HepG2 (cell line): ENCODE data around the gene THADA. TPM values are rescaled to one million over a fixed set of nuclear protein-coding genes. Genes with fewer than 3 reads are reported as not detected.

Source experiments
- ATF6 ChIP-seq: sonication (generic); formaldehyde crosslinking; conservative IDR thresholded peaks from 2 replicates; pipeline ENCODE4 v1.4.0; 2020; ENCODE audit warnings: missing genetic modification reagents
- ATRX ChIP-seq: sonication (generic); formaldehyde crosslinking; IDR thresholded peaks from 2 replicates; pipeline ENCODE4 v1.4.0; 2020; ENCODE audit warnings: missing genetic modification reagents, borderline replicate concordance
- CREB1 ChIP-seq, 2 experiments: fragments of 450-650 bp in 1 of 2; IDR thresholded peaks; 2 replicates each; pipeline ENCODE4 v1.6.1; 2016 to 2017; ENCODE audit warnings: control low read depth in 1 of 2, mild to moderate bottlenecking in 1 of 2, missing compliant biosample characterization in 1 of 2, missing genetic modification characterization in 1 of 2
- DBP ChIP-seq: sonication (generic); formaldehyde crosslinking; IDR thresholded peaks from 2 replicates; pipeline ENCODE4 v1.4.0; 2020; ENCODE audit warnings: missing genetic modification reagents; ENCODE audit errors: not compliant biosample characterization
- ELF4 ChIP-seq: sonication (generic); formaldehyde crosslinking; IDR thresholded peaks from 2 replicates; pipeline ENCODE4 v1.5.0; 2020; ENCODE audit warnings: missing genetic modification reagents, mild to moderate bottlenecking, moderate library complexity, borderline replicate concordance
- ERF ChIP-seq: IDR thresholded peaks from 2 replicates; pipeline ENCODE4 v1.6.1; 2018; ENCODE audit warnings: missing biosample characterization, missing genetic modification reagents
- KAT7 ChIP-seq: IDR thresholded peaks from 2 replicates; pipeline ENCODE4 v1.6.1; 2018; ENCODE audit warnings: borderline replicate concordance, missing compliant biosample characterization
- NCOA2 ChIP-seq: sonication (generic); formaldehyde crosslinking; IDR thresholded peaks from 2 replicates; pipeline ENCODE4 v1.8.0; 2022; ENCODE audit warnings: inconsistent platforms
- NR3C1 ChIP-seq: sonication (generic); formaldehyde crosslinking; IDR thresholded peaks from 2 replicates; pipeline ENCODE4 v1.4.0; 2020; ENCODE audit warnings: missing genetic modification reagents
- REXO4 ChIP-seq: sonication (generic); formaldehyde crosslinking; IDR thresholded peaks from 2 replicates; pipeline ENCODE4 v1.8.0; 2022; ENCODE audit warnings: missing genetic modification reagents, mild to moderate bottlenecking, borderline replicate concordance
- SMC3 ChIP-seq: IDR thresholded peaks from 2 replicates; pipeline ENCODE4 v1.6.1; 2011; ENCODE audit warnings: low read length, improper control_type of control experiment
- XRCC5 ChIP-seq: fragments of 200-400 bp; formaldehyde crosslinking; optimal IDR thresholded peaks from 2 replicates; pipeline ENCODE3; 2017; ENCODE audit warnings: mild to moderate bottlenecking, low read length
- ZFP36 ChIP-seq: fragments of 150-350 bp; IDR thresholded peaks from 2 replicates; pipeline ENCODE4 v1.6.1; 2018; ENCODE audit warnings: borderline replicate concordance, low read length, low read depth; ENCODE audit not compliant: partially characterized antibody
- ZNF460 ChIP-seq: sonication (generic); formaldehyde crosslinking; IDR thresholded peaks from 2 replicates; pipeline ENCODE4 v1.5.1; 2020; ENCODE audit warnings: missing genetic modification reagents, mild to moderate bottlenecking, borderline replicate concordance
- ZNF589 ChIP-seq: sonication (generic); formaldehyde crosslinking; conservative IDR thresholded peaks from 2 replicates; pipeline ENCODE4 v1.8.0; 2022; ENCODE audit warnings: mild to moderate bottlenecking, moderate library complexity, missing genetic modification reagents
- ZSCAN29 ChIP-seq: sonication (generic); formaldehyde crosslinking; conservative IDR thresholded peaks from 2 replicates; pipeline ENCODE4 v1.4.0; 2020; ENCODE audit warnings: mild to moderate bottlenecking, missing genetic modification reagents
- ZUFSP ChIP-seq: sonication (generic); formaldehyde crosslinking; IDR thresholded peaks from 2 replicates; pipeline ENCODE4 v1.9.0; 2021; ENCODE audit warnings: missing genetic modification reagents, mild to moderate bottlenecking, borderline replicate concordance
- polyA plus RNA-seq, 8 experiments: library from polyadenylated mRNA; depleted of rRNA in 3 of 8; stranded (reverse) in 7 of 8; unstranded in 1 of 8; fragments of >200 nt; fragmentation: Illumina TruSeq in 4 of 8; extraction: Trizol in 4 of 8; gene quantifications; 2 replicates each; pipeline versions ENCODE4 v1.2.1 to v1.2.3, GENCODE V29; 2011 to 2016; ENCODE audit warnings: low read depth in 4 of 8, missing spikeins in 1 of 8, mixed read lengths in 1 of 8; ENCODE audit not compliant: insufficient read depth in 1 of 8
- total RNA-seq, 5 experiments: library from RNA; depleted of rRNA; stranded (reverse); fragments of >200 nt; fragmentation: Illumina TruSeq; extraction: Trizol; gene quantifications; 2 replicates each; pipeline ENCODE4 v1.2.3, GENCODE V29; 2016; ENCODE audit warnings: low read depth in 1 of 5
- TF ChIP-seq, protein P1 (sequence below): IDR thresholded peaks from 2 replicates; pipeline ENCODE4 v1.6.1; 2018; ENCODE audit warnings: missing genetic modification reagents, mild to moderate bottlenecking, missing compliant biosample characterization
- TF ChIP-seq, protein P2 (sequence below): sonication (generic); formaldehyde crosslinking; IDR thresholded peaks from 2 replicates; pipeline ENCODE4 v1.4.0; 2020; ENCODE audit warnings: missing genetic modification reagents
- TF ChIP-seq, protein P3 (sequence below): sonication (generic); formaldehyde crosslinking; IDR thresholded peaks from 2 replicates; pipeline ENCODE4 v1.5.0; 2020; ENCODE audit warnings: mild to moderate bottlenecking, low read depth, missing genetic modification reagents, borderline replicate concordance

The THADA gene
- total and polyA plus RNA-seq, 2 of the 13 experiments (the other 11 are each of a cell fraction or from before 2014, with no cell fraction given), result 12.7 to 21.7 TPM

- TF ChIP-seq REXO4 (CRISPR knock-in tag) (no peak), ELF4 (no peak), ZNF460 (CRISPR knock-in tag) (peak; percentile 92), NCOA2 (peak; percentile 46; the same call in 1 of the 2 replicates), NR3C1 (no peak), ZNF589 (CRISPR knock-in tag) (no peak), SMC3 (peak; percentile 71; the same call in 1 of the 2 replicates), ZFP36 (no peak), DBP (CRISPR knock-in tag) (no peak), ATF6 (CRISPR knock-in tag) (no peak), XRCC5 (peak; percentile 62), ATRX (CRISPR knock-in tag) (no peak), ERF (CRISPR knock-in tag) (0 out of 2 replicates have a peak, but pooled peaks have one; percentile 48), KAT7 (CRISPR knock-in tag) (no peak), CREB1 (IDR thresholded peaks at IDR 0.05) (peak; percentile 13; the same call in 1 of the 2 replicates), CREB1 (CRISPR knock-in tag; IDR thresholded peaks at IDR 0.05) (peak; percentile 53), ZUFSP (CRISPR knock-in tag) (no peak), ZSCAN29 (0 out of 2 replicates have a peak, but pooled peaks have one; percentile 52)
- TF ChIP-seq, protein P1, sequence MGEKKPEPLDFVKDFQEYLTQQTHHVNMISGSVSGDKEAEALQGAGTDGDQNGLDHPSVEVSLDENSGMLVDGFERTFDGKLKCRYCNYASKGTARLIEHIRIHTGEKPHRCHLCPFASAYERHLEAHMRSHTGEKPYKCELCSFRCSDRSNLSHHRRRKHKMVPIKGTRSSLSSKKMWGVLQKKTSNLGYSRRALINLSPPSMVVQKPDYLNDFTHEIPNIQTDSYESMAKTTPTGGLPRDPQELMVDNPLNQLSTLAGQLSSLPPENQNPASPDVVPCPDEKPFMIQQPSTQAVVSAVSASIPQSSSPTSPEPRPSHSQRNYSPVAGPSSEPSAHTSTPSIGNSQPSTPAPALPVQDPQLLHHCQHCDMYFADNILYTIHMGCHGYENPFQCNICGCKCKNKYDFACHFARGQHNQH, result 0 out of 2 replicates have a peak, but pooled peaks have one; percentile 4
- TF ChIP-seq, protein P2, sequence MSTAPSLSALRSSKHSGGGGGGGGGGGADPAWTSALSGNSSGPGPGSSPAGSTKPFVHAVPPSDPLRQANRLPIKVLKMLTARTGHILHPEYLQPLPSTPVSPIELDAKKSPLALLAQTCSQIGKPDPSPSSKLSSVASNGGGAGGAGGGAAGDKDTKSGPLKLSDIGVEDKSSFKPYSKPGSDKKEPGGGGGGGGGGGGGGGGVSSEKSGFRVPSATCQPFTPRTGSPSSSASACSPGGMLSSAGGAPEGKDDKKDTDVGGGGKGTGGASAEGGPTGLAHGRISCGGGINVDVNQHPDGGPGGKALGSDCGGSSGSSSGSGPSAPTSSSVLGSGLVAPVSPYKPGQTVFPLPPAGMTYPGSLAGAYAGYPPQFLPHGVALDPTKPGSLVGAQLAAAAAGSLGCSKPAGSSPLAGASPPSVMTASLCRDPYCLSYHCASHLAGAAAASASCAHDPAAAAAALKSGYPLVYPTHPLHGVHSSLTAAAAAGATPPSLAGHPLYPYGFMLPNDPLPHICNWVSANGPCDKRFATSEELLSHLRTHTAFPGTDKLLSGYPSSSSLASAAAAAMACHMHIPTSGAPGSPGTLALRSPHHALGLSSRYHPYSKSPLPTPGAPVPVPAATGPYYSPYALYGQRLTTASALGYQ, result no peak
- TF ChIP-seq, protein P3, sequence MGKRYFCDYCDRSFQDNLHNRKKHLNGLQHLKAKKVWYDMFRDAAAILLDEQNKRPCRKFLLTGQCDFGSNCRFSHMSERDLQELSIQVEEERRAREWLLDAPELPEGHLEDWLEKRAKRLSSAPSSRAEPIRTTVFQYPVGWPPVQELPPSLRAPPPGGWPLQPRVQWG (CRISPR knock-in tag), result no peak
Measured at GRCh38 chr2:43611987-43612894, 16.4 kb upstream of the THADA start (continued).
